Right lobe of liver (tissue), 6 donors: ENCODE results near the gene PCDHGB1. TPM values are rescaled to one million over a fixed set of nuclear protein-coding genes. Genes with fewer than 3 reads are reported as not detected.
"Not testable (repeated sequence)": the region's sequence is repeated elsewhere in the genome, so short reads cannot be mapped to it uniquely, and the experiment has no call there.

Experiments used
- ATAC-seq, 4 donors: fragments of 200-7000 bp; cut with Tn5 transposase; one replicate each; pipeline ENCODE4 v1.9.1; 2020; ENCODE audit warnings: mild to moderate bottlenecking in 4 of 4, moderate library complexity in 4 of 4
- DNase-seq, 3 donors: peaks; one replicate each; pipeline ENCODE4 v3.0.0-alpha.2; 2020
- H3K27ac ChIP-seq, 3 donors: fragments of 200-600 bp; one replicate each; pipeline ENCODE4 v1.8.0; 2022
- H3K27me3 ChIP-seq, 2 donors: fragments of 200-600 bp; one replicate each; pipeline ENCODE4 v1.8.0; 2022
- H3K36me3 ChIP-seq, 4 donors: fragments of 200-600 bp; sonication (generic) in 1 of 4; one replicate each; pipeline versions ENCODE4 v1.5.1 to v1.8.0; 2017 to 2022; ENCODE audit warnings: control low read depth in 1 of 4
- H3K4me1 ChIP-seq, 4 donors: fragments of 200-600 bp; sonication (generic) in 1 of 4; one replicate each; pipeline versions ENCODE4 v1.5.1 to v1.8.0; 2017 to 2022; ENCODE audit warnings: control low read depth in 1 of 4
- H3K4me3 ChIP-seq, 3 donors: fragments of 200-600 bp; one replicate each; pipeline ENCODE4 v1.8.0; 2022
- H3K9me3 ChIP-seq, 4 donors: fragments of 200-600 bp; sonication (generic) in 1 of 4; one replicate each; pipeline versions ENCODE4 v1.5.1 to v1.8.0; 2017 to 2022; ENCODE audit warnings: control low read depth in 1 of 4
- POLR2A ChIP-seq: fragments of 450-650 bp; IDR thresholded peaks from one replicate; pipeline ENCODE4 v1.6.1; 2017; ENCODE audit warnings: antibody characterized with exemption, mild to moderate bottlenecking
- WGBS: methylation state at CpG from one replicate; pipeline ENCODE4 v1.1.6; 2018; ENCODE audit warnings: low coverage, low lambda C conversion rate; ENCODE audit not compliant: insufficient coverage; ENCODE audit errors: missing lambda C conversion rate; 5-methylcytosine and 5-hydroxymethylcytosine counted together
- intact Hi-C, 2 donors: fragments of 100-400 bp; cut with DNase I; formaldehyde crosslinking; loops; one replicate each; pipeline versions ENCODE4 v1.11.2 to v1.14.1; 2022
- total RNA-seq, 6 experiments: library from RNA; depleted of rRNA in 2 of 6; stranded (reverse); fragments of >200 nt in 2 of 6; fragmentation: NEBNext Ultra II Directional in 3 of 6; extraction: Animal tissue kit (Norgen Biotek cat#: 25700) in 3 of 6; gene quantifications; one replicate each; pipeline versions ENCODE4 v1.1.0 to v1.2.4, GENCODE V29; 2016 to 2023
- TF ChIP-seq, protein P1 (sequence below), 4 donors: fragments of 200-600 bp in 3 of 4; fragments of 450-650 bp in 1 of 4; IDR thresholded peaks; one replicate each; pipeline versions ENCODE4 v1.5.1 to v1.8.0; 2016 to 2022; ENCODE audit warnings: antibody characterized with exemption in 4 of 4, mild to moderate bottlenecking in 2 of 4
- donor health status: DM: no; HTN: yes; CAD: no.
- donor health status: DM: no; HTN: no; CAD: no.
- donor health status: DM: no; HTN: no; CAD: no.
- donor health status: DM: no; HTN: yes; CAD: no.
- donor health status: DM: no; HTN: yes; CAD: no.

PCDHGB1 gene
- total RNA-seq, 6 experiments from 2014 or later: 0.37 to 1.2 (median 0.52) TPM

DNA sequence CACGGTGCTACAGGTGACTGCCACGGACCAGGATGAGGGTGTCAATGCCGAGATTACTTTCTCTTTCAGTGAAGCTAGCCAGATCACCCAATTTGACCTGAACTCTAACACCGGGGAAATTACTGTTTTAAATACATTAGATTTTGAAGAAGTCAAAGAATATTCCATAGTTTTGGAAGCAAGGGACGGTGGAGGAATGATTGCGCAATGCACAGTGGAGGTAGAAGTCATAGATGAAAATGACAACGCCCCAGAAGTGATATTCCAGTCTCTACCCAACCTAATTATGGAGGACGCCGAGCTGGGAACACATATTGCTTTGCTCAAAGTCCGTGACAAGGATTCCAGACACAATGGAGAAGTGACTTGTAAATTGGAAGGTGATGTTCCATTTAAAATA lies 38.8 kb downstream of the PCDHGB1 start:
- 47% methylated on average over 10 of the region's 10 CpGs for WGBS
- H3K9me3 ChIP-seq: peaks cover 0 to 14% (median 5%) of the 10 kb centered on the region in 4 donors
- ATAC-seq: no peak
- intact Hi-C loops: no loop called here
- no peak overlapping the region for H3K4me3 ChIP-seq
- TF ChIP-seq, protein P1, sequence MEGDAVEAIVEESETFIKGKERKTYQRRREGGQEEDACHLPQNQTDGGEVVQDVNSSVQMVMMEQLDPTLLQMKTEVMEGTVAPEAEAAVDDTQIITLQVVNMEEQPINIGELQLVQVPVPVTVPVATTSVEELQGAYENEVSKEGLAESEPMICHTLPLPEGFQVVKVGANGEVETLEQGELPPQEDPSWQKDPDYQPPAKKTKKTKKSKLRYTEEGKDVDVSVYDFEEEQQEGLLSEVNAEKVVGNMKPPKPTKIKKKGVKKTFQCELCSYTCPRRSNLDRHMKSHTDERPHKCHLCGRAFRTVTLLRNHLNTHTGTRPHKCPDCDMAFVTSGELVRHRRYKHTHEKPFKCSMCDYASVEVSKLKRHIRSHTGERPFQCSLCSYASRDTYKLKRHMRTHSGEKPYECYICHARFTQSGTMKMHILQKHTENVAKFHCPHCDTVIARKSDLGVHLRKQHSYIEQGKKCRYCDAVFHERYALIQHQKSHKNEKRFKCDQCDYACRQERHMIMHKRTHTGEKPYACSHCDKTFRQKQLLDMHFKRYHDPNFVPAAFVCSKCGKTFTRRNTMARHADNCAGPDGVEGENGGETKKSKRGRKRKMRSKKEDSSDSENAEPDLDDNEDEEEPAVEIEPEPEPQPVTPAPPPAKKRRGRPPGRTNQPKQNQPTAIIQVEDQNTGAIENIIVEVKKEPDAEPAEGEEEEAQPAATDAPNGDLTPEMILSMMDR (IDR thresholded peaks at IDR 0.05): no peak
- H3K27ac ChIP-seq: no peak overlapping the region
- H3K36me3 ChIP-seq: peaks cover 0 to 3% (median 0%) of the 10 kb centered on the region in 4 donors
- DNase-seq: no peak
- H3K27me3 ChIP-seq: no peaks in the 10 kb centered on the region
- H3K4me1 ChIP-seq: no peaks in the 10 kb centered on the region

DNA sequence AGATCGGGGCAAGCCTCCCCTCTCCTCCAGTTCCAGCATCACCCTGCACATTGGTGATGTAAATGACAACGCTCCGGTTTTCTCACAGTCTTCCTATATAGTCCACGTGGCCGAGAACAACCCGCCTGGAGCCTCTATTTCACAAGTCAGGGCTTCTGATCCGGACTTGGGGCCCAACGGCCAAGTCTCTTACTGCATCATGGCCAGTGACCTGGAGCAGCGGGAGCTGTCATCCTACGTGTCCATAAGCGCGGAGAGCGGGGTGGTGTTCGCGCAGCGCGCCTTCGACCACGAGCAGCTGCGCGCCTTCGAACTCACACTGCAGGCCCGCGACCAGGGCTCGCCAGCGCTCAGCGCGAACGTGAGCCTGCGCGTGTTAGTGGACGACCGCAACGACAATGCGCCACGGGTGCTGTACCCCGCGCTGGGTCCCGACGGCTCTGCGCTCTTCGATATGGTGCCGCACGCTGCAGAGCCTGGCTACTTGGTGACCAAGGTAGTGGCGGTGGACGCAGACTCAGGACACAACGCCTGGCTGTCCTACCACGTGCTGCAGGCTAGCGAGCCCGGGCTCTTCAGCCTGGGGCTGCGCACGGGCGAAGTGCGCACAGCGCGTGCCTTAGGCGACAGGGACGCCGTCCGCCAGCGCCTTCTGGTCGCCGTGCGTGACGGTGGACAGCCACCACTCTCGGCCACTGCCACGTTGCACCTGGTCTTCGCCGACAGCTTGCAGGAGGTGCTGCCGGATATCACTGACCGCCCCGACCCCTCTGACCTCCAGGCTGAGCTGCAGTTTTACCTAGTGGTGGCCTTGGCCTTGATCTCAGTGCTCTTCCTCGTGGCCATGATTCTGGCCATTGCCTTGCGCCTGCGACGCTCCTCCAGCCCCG lies 39.5 kb downstream of the PCDHGB1 start:
- Histone ChIP-seq H3K27me3 (no peaks in the 10 kb centered on the region), H3K9me3 (peaks cover 0 to 14% (median 5%) of the 10 kb centered on the region in 4 donors), H3K27ac (no peak overlapping the region), H3K36me3 (peaks cover 0 to 3% (median 0%) of the 10 kb centered on the region in 4 donors), H3K4me1 (no peaks in the 10 kb centered on the region), H3K4me3 (no peak overlapping the region)
- intact Hi-C loops: no loop called here
- TF ChIP-seq POLR2A: no peak
- TF ChIP-seq, protein P1 (IDR thresholded peaks at IDR 0.05): no peak
- 36% methylated on average over 20 of the region's 77 CpGs for WGBS
- no peak for ATAC-seq
- DNase-seq: no peak

DNA sequence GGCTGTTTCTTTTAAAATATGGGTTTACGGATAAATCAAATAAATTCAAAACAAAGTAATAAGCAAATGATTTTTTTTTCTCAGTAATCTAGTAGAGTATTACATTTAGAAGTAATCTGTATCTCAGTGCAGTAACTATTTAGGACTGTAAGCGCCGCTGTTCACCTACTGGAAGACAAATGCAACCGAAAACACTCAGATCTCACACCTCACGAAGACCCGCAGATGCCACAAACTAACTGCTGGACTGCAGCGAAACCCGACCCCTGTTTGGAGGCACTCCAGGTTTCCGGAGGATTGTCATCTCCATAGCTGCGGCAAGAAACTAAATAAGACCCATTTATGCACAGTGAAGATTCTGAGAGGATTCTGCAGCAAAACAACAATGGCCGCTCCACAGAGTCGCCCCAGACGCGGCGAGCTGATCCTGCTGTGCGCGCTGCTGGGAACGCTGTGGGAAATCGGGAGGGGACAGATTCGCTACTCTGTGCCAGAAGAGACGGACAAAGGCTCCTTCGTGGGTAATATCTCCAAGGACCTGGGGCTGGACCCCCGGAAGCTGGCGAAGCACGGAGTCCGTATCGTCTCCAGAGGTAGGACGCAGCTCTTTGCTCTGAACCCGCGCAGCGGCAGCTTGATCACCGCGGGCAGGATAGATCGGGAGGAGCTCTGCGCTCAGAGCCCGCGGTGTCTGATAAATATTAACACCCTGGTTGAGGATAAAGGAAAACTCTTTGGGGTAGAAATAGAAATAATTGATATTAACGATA lies 42.7 kb downstream of the PCDHGB1 start, which contains the start of gene PCDHGA8:
Gene PCDHGA8 (plus strand): TSS at position 205 of the 770 bp plus-strand sequence. CDS start 181 bp downstream, at position 386.
- H3K4me1 ChIP-seq: no peaks in the 10 kb centered on the region
- H3K36me3 ChIP-seq: peaks cover 0 to 3% (median 0%) of the 10 kb centered on the region in 4 donors
- H3K27ac ChIP-seq: no peak within 1 kb of the TSS
- no peak for TF ChIP-seq POLR2A
- TF ChIP-seq, protein P1 (IDR thresholded peaks at IDR 0.05): no peak
- DNase-seq (no peak), ATAC-seq (no peak)
- intact Hi-C loops: no loop called here
- 34% methylated on average over 23 of the region's 38 CpGs for WGBS
- no peak within 1 kb of the TSS for H3K4me3 ChIP-seq
- peaks cover 0 to 20% (median 5%) of the 10 kb centered on the region in 4 donors for H3K9me3 ChIP-seq
- H3K27me3 ChIP-seq: no peaks in the 10 kb centered on the region

DNA sequence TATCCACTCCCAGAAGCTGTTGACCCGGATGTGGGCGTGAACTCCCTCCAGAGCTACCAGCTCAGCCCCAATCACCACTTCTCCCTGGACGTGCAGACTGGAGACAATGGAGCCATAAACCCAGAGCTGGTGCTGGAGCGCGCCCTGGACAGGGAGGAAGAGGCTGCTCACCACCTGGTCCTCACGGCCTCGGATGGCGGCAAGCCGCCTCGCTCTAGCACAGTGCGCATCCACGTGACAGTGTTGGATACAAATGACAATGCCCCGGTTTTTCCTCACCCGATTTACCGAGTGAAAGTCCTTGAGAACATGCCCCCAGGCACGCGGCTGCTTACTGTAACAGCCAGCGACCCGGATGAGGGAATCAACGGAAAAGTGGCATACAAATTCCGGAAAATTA lies 43.4 kb downstream of the PCDHGB1 start:
- Histone ChIP-seq H3K27me3 (no peaks in the 10 kb centered on the region), H3K4me3 (no peak overlapping the region), H3K36me3 (peaks cover 0 to 3% (median 0%) of the 10 kb centered on the region in 4 donors), H3K9me3 (peaks cover 0 to 19% (median 5%) of the 10 kb centered on the region in 4 donors), H3K27ac (no peak overlapping the region), H3K4me1 (no peaks in the 10 kb centered on the region)
- no peak for TF ChIP-seq POLR2A
- TF ChIP-seq, protein P1 (IDR thresholded peaks at IDR 0.05): no peak
- intact Hi-C loops: no loop called here
- WGBS: 50% methylated on average over 16 of the region's 21 CpGs
- ATAC-seq (no peak), DNase-seq (no peak)

DNA sequence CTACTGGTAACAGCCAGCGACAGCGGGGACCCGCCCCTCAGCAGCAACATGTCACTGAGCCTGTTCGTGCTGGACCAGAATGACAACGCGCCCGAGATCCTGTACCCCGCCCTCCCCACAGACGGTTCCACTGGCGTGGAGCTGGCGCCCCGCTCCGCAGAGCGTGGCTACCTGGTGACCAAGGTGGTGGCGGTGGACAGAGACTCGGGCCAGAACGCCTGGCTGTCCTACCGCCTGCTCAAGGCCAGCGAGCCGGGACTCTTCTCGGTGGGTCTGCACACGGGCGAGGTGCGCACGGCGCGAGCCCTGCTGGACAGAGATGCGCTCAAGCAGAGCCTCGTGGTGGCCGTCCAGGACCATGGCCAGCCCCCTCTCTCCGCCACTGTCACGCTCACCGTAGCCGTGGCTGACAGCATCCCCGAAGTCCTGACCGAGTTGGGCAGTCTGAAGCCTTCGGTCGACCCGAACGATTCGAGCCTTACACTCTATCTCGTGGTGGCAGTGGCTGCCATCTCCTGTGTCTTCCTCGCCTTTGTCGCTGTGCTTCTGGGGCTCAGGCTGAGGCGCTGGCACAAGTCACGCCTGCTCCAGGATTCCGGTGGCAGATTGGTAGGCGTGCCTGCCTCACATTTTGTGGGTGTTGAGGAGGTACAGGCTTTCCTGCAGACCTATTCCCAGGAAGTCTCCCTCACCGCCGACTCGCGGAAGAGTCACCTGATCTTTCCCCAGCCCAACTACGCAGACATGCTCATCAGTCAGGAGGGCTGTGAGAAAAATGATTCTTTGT lies 44.7 kb downstream of the PCDHGB1 start:
- H3K27ac ChIP-seq, ATAC-seq, H3K27me3 ChIP-seq, H3K4me1 ChIP-seq, H3K4me3 ChIP-seq, DNase-seq, intact Hi-C loops, H3K36me3 ChIP-seq: not testable (repeated sequence)
- 47% methylated on average over 21 of the region's 53 CpGs for WGBS
- H3K9me3 ChIP-seq: peaks cover 0 to 24% (median 6%) of the 10 kb centered on the region in 4 donors
